NCI-H1092 (cell line): ENCODE measurements around the gene TPM4.
"Not testable (repeated sequence)": the region's sequence is repeated elsewhere in the genome, so short reads cannot be mapped to it uniquely, and the experiment has no call there.

Experiments
- DNase-seq: peaks from one replicate; lab custom pipeline; 2025; lab: John Stamatoyannopoulos, UW

TPM4 gene

DNA sequence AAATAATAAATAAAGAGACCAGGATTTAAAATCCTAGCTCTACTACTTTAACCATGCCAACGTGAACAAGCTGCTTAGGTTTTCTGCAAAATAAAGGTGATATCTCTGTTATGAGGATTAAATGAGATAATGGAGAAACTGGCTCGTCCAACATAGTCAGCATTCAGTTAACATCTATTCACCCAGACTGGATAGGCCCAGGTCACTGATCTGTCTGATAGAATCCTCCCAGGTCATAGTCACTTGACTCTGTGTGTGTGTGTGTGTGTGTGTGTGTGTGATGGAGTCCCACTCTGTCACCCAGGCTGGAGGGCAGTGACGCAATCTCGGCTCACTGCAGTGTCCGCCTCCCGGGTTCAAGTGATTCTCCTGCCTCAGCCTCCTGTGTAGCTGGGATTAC is 22.5 kb downstream of the TPM4 start:
- no peak for DNase-seq

DNA sequence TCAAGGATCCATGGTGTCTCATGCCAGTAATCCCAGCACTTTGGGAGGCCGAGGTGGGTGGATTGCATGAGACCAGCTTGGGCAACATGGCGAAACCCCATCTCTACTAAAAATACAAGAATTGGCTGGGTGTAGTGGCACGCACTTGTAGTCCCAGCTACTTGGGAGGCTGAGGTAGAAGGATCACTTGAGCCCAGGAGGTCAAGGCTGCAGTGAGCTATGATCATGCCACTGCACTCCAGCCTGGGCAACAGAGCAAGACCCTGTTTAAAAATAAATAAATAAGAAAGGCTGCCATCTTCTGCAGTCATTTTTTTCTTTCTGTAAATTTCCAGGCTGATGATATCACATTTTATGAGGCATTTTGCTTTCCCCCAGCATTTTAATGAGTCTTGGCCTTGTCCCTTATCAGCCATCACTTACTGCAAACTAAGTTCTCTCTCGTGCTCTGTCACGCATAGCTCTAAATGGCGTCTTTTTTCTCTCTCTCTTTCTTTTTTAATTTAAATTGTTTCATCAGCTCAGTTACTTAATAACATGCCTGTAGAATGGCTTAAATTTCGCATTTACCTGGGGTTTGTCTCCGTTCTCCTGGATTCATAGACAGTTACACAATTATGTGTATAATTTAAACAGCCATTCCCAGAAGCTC is 23.1 kb downstream of the TPM4 start:
- DNase-seq: not testable (repeated sequence)

DNA sequence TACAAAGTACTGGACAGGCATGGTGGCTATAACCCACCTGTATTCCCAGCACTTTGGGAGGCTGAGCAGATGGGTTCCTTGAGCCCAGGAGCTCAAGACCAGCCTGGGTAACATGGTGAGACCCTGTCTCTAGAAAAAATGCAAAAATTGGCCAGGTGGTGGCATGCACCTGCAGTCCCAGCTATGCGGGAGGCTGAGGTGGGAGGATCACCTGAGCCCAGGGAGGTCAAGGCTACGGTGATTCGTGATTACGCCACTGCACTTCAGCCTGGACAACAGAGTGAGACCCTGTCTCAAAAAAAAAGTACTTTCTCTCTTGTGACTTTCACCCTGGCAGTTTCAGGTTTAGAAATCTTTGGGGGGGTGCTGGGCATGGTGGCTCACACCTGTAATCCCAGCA is 24.2 kb downstream of the TPM4 start:
- DNase-seq: no peak

DNA sequence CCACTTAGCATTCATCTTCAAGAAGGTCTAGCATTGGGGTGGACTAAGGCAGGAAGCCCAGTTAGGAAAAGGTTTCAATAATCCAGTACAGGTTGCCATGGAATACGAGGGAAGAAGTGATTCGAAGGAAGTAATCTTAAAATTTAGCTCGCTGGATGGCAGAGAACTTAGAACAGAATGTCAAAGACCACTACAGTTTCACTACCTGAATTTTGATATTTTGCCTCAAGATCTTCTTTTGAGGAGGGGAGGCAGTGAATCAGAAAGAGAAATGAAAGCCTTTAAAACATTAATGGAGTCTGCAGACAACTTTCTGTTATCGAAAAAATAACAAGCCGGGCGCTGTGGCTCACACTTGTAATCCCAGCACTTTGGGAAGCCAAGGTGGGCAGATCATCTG is 28.4 kb downstream of the TPM4 start:
- DNase-seq: no peak

DNA sequence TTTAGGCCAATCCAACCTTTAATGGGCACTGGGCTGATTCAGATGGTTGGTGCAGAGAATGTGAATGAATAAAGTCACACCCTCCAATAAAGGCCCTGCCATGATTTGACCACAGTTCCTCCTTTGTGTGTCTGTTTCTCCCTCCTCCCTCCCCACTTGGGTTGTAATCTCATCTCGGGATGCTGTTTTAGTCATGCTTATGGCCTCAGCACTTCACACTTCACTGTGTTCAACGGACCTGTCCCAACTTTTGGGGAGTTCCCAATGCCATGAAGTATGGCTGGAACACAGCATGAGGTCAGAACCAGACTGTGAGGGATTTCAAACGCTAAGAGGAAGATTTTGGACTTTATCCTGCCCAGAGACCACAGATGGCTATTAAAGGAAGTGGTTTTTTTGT is 29.8 kb downstream of the TPM4 start:
- no peak for DNase-seq

DNA sequence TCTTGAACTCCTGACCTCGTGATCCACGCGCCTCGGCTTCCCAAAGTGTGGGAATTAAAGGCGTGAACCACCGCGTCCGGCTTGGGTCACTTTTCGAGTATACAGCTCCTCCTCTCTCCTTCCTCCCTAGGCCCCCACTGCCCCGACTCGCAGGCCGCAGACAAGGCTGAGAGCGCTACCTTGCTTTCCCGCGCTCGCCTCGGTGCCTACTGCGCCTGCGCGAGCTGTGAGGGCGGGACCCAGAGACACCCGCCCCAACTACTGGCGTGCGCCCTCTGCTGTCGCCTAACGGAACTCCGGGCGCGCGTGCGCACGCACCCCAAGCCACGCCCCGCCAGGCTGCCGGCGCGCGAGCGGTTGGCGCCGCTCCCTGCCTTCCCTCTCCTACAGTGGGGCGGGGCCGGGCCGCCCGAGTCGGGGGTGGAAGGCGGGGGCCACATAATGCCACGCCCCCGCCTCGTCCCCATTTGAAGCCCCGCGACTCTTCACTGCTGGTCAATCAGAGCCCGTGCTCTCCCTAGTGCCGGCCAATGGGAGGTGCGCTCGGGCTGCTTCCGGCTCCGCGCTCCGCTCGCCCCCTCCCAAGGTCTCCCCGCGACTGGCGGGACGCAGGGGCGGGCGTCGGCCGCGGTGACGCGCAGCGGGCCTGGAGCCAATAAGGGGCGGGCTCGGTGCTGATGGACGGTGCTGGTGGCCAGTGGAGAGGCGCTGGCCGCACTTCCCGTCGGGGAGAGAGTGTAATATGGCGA is 35.0 kb downstream of the TPM4 start, which contains the start of gene RAB8A:
Gene RAB8A (plus strand): TSS at position 730 of the 749 bp plus-strand sequence. CDS start 13 bp downstream, at position 743.
- DNase-seq: peak; percentile 98

DNA sequence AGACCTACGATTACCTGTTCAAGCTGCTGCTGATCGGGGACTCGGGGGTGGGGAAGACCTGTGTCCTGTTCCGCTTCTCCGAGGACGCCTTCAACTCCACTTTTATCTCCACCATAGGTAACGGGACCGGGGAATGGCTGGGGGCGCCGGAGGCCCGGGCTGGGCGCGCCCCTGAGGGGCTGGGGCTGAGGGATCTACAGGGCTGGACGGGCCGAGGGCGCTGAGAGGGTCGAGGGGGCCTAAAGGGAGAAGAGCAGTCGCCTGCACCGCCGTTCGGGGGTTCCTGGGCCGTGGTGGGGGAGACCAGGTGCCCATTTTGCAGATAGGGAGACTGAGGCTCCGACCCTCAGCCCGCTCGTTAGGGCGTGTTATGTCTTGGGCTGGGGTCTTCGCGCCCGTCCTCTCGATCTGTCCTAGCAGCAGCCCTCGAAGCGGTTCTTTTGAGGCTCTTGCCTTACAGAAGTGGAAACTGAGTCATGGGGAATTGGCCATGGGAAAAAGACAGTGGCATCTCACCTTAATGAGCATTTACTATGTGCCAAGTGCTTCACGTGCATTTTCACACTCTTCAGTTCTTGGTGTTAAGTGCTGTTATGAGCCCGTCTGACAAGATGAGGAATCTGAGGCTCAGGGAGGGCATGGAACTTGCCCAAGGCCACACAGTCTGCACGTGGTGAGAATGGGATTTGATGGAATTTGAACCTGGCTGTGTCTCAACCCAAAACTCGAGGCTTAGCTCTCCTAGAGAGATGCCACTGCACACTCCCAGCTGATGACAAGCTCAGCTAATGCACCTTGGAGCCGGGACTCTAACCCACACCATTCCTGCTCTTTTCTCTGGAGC is 35.8 kb downstream of the TPM4 start:
- DNase-seq: no peak

DNA sequence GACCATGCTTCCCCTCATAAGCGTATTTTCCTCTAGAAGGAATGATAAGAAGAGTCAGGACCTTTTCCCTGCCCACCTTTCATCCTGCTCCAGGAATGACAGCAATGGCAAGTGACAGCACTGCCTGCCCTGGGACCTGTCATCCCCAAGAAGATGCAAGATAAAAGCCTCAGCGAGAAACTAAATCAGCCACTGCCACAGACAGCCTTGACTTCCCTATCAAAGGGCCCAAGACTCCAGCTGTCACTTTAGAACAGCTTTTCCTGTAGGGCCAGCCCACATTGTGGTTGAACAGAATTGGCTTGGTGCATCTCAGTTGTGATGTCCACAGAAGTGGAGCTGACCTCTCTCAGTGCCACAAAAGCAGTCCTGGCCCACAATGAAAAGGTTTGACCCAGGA is 36.5 kb downstream of the TPM4 start:
- no peak for DNase-seq

DNA sequence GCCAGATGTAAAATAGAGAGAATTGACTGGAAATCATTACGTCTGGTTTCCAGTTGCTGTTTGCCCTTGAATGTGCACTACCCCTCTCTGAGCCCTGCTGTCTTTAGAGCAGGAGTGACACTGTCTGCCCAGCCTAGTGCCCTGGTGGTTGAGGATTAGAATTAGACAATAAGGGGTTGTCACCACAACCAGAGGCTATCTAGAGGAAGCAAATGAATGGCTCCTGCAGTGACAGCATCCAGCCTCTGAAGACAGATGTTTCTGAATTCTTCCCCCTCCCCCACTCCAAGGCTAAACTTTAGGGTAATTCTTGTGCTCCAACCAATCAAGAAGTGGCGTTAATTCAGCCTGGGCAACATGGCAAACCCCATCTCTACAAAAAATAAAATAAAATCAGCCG is 37.4 kb downstream of the TPM4 start:
- no peak for DNase-seq

DNA sequence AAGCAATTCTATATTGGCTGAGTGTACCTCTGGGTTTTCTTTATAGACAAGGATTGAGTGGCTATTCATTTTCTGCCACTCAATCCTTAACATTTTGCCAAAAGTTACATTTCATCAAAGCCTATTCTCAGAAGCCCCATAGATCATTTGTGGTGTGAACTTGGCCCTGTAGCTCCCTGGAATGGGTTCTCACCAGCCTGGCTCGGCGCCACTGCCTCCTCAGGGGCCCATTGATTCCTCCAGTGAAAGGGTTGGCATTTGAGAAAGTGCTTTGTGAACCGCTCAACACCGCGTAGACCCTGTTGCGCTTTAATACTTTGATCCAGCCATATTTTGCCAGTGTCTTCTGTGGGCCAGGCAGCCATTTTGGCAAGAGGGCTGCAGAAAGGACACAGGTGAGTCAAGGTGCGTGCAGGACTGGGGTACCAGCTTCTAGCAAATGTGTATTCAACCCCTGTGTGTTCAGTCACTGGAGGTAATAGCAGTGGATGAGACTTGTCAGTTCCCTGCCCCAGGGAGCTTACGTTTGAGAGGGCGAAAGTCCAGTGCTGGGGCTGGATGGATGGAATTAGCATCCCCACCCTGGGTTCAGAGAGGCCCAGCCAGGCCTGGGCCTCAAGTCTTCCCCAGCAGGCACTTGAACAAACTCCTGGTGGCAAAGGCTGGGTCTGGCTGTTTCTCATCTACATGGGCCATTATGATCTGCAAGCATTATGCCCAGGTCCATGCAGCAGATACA is 39.2 kb downstream of the TPM4 start:
- DNase-seq: no peak

DNA sequence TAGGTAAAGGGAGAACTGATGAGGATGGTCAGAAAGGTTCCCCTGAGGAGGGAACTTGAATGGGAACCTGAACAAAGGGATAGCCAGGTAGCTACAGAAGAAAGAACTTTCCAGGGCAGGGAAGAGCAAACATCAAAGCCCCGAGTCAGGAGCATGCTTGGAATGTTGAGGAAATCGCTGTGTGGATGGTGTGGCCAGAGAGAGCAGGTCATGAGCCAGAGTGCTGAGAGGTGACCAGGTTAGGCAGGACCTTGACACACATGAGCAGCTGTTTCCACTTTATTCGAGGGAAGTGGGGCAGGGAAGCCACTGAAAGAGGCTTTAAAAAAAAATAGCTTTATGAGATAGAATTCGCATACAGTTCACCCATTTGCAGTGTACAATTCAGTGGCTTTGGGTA is 39.8 kb downstream of the TPM4 start:
- DNase-seq: no peak

DNA sequence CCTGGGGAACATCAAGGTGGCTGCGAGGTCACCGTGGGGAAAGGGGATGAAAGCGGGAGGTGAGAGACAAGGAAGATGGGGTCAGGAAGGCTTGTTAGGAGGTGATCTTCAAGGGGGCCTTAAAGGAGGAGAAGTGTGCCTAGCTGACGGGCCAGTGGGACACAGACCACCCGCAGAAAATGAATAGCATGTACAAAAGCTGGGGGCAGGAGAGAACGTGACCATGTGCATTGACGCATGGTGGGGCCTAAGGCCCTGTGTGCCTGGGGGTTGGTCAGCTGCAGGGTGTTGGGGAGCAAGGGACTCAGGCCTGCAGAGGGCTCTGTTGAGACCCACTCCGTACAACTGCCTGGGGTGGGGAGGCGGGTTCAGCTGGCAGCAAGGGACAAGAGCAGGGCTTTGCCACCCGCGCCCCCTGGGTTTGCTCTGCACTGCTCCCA is 41.3 kb downstream of the TPM4 start:
- DNase-seq: no peak

DNA sequence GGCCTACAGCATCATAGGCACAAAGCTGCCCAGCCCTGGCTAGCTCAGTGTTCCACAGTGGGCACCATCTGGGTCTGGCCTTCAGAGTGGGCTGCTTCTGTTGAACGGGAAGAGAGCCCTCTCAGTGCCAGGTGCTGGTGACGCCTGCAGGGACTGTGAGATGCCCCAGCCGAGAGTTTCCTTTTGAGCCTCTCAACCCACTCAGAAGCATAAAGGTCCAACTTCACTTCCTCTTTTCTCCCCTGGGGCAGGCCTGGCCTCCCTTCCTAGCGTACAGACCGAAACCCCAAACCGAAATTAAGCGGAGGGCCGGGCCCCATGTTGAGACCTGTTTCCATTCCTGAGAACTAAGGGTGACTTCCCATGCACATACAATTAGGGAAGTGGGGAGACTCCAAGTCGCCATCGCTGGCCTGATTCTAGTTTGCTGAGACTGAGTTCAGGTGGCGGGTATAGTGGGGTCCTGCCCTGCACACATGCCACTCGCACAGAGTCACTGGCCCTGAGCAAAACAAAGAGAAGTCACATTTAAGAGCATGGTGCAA is 42.3 kb downstream of the TPM4 start:
- no peak for DNase-seq

DNA sequence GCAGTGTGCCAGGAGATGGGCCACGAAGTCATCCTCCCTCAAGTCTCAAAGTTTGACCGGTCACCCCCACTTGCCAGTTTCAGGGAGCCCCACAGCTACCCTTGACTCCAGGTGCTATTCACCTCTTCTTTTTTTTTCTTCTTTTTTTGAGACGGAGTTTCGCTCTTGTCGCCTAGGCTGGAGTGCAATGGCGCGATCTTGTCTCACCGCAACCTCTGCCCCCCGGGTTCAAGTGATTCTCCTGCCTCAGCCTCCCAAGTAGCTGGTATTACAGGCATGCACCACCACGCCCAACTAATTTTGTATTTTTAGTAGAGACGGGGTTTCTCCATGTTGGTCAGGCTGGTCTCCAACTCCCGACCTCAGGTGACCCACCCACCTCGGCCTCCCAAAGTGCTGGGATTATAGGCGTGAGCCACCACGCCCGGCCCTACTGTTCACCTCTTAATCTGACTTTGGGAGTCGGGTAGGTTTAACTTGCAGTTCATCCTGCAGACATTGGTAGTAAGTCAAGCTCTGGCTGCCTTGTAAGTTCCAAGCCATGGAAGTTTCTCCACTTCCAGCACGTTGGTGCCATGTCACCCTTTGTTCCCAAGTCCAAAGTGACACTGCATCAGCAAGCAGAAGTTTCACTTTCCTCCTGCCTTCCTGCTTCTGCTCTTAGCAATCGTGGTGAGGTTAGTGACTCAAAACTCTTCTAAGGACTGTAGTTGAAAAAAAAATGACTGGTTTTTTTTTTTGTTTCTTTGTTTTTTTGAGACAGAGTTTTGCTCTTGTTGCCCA is 43.0 kb downstream of the TPM4 start:
- DNase-seq: not testable (repeated sequence)

DNA sequence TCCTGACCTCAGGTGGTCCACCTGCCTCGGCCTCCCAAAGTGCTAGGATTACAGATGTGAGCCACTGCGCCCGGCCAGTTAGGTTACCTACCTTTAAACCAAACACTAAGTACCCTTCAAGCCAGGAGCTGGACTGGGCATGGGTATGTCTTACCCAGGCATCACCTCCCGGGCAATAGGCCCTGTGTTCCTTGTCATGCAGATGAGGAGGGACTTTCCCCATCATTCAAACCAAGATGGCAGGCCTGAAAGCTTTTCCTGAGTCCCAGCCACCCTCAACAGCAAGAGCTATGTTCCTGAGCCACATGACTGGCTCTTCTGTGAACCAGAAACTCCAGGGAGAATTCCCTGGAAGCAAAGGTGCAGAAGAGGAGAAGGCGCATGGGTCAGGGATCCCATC is 44.8 kb downstream of the TPM4 start:
- DNase-seq: no peak

DNA sequence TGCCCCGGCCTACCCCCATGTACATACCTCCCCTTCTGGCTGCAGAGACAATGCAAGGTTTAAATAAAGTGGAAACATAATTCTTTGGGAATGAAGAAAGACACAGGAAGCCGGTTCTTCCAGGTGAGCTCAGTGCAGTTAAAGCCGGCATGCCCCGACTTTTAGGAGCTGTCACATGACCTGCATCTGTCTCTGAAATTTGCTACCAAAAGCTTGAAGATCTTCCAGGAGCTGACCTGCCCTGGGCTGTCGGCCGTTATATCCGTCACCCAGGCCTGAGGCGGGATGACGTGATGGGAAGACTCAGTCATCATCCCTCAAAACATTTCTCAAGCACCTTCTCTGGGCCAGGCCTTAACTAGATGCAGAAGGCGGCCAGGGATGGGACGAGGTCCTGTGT is 45.7 kb downstream of the TPM4 start:
- DNase-seq: no peak

DNA sequence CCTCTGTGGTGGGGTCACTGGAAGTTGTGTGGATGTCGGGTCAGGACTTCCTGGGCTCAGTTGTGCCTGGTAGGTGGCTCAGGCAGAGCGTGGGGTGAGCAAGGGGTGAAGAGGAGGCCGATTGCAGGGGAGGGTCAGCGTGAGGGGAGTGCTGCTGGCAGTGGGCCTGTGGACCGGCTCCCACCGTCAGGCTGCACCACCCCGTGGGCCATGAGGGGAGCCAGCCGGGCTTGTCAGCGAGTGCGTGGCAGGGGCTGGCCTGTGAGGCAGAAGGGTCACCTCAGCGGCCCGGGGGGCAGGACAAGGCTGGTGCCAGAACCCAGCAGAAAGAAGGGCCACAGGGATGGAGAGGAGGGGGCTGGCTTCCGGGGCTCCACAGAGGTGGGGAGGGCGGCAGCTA is 48.7 kb downstream of the TPM4 start:
- no peak for DNase-seq

DNA sequence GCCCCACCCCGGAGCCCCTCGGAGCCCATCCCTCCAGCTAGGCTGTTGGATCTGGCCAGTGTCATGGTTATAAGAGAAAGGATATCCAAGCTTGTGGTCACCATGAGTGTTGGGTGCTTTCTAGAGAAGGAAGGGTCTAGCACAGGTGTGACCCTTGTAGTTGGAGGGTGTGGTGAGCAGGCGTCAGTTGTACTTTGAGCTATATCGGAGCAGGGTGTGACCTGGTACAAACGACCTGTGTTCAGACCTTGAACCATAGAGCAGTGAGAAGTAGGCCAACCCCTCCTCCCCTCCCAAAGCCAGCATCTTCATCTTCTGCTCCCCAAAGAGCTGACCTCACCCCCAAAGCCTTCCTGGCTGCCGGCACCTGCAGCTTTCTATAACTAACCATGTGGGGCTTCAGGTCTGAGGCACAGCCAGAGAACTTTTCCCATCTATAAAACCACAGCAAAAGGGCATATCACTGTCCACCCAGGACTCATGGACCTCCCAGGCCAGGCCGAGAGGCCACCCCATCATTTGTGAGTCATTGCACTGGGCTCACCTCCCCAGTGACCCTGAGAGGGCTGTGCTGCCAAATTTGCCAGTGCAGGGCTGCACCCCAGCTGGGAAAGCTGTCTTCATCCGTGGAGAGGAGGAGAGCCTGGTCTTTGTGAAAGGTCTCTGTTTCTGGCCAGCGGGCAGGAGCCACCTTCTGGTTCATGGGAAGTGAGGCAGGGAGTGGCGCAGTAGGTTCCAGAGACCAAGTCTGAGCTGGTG is 49.6 kb downstream of the TPM4 start:
- no peak for DNase-seq

DNA sequence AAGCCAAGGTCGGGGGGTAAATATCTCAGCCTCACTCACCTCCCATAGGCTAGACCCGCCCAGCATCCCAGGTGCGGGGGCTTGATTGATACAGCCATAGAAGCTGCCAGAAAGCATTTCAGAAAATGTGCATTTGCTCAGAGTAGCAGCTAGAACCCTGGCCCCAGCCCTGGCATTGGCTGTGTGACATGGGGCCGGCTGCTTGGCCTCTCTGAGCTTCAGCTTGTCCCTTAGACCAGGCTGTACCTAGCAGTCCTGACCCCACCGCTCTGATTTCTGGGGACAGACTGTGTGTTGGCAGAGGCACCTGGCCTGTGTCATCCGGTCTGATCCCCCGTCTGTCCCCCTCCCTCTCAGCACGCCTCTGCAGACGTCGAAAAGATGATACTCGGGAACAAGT is 50.8 kb downstream of the TPM4 start:
- DNase-seq: no peak

DNA sequence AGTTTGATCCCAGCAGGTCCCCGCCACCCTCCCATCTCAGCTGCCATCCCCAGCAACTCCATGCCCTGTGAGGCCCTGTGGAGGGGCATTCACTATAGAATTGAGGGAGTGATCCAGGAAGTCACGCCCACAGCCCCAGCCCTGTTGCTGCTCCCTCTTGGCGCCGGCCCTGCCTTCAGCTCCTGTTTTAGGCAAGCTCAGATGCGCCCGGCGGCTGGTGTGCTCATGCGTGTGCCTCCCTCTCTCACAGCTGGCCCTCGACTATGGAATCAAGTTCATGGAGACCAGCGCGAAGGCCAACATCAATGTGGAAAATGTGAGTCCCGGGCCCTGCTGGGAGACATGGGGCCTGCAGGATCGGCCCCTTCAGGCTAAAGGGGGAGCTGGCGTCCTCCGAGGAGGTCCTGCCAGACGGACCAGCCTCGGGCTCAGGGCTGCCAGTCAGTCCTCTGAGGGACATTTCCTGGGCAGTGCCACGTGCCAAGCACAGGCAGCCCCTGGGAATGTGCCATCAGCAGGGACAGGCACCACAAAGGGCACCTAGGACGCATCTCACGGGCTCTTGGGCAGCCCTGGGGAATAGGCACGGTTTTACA is 51.6 kb downstream of the TPM4 start:
- no peak for DNase-seq
